IPS DF 6.9 (cell line): ENCODE results near the gene LUZP1.

Experiments used
- DNase-seq: peaks from one replicate; pipeline ENCODE4 v3.0.0-alpha.2; 2013; ENCODE audit warnings: low read depth, low spot score
- H3K27ac ChIP-seq: one replicate; pipeline ENCODE4 v1.5.1; 2013; ENCODE audit warnings: low read length, control low read depth
- H3K27me3 ChIP-seq: 2 replicates; pipeline ENCODE4 v1.6.1; 2013; ENCODE audit warnings: mild to moderate bottlenecking, low read length; ENCODE audit not compliant: control insufficient read depth, insufficient read depth
- H3K36me3 ChIP-seq: 2 replicates; pipeline ENCODE4 v1.6.1; 2013; ENCODE audit warnings: low read length; ENCODE audit not compliant: control insufficient read depth, insufficient read depth
- H3K4me1 ChIP-seq: 2 replicates; pipeline ENCODE4 v1.6.1; 2013; ENCODE audit warnings: low read length; ENCODE audit not compliant: control insufficient read depth, insufficient read depth
- H3K4me3 ChIP-seq: 2 replicates; pipeline ENCODE4 v1.5.1; 2013; ENCODE audit warnings: mild to moderate bottlenecking, low read length
- H3K9me3 ChIP-seq: 2 replicates; pipeline ENCODE4 v1.6.1; 2013; ENCODE audit warnings: low read length, inconsistent platforms; ENCODE audit not compliant: control insufficient read depth, insufficient read depth
- WGBS: extraction: QIAGEN DNeasy Blood & Tissue Kit; methylation state at CpG from one replicate; pipeline ENCODE4 v1.1.7; 2013; ENCODE audit warnings: mixed read lengths, missing lambda C conversion rate; ENCODE audit not compliant: insufficient read length, insufficient coverage; 5-methylcytosine and 5-hydroxymethylcytosine counted together

Gene LUZP1

DNA sequence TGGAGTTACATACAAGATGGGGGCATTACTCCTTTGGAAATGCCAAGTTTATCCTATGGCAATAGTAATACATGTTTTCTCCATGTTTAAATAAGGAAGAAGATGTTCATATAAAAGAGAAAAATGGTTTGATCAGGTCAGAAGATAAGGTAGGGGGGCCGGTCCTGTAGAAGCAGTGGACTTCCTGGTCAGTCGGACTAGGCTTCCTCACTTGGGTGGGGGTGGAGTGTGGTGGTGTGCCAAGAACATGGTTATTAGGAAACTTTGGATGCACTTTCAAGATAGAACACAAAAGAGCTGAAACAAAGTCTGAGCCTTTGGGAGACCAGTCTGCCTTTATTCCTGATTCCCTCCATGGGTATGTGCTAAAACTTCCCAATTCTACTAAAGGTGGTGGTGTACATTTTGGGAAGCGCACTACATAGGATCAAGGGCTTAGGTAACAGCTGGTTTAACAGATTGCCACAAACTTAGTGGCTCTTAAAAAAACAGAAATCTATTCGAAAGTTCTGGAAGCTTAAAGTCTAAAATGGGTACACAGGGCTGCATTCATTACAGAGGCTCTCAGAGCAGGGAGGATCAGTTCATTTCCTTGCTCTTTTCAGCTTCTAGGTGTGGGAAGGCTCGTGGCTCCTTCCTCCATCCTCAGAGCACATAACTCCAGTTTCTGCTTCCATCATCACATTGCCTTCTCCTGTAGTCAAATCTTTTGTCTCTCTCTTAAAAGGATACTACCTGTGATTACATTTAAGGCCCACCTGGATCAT is 84.8 kb downstream of the LUZP1 start:
- Histone ChIP-seq H3K9me3 (no peaks in the 10 kb centered on the region), H3K27me3 (no peaks in the 10 kb centered on the region), H3K4me1 (no peaks in the 10 kb centered on the region), H3K36me3 (peaks cover 29% of the 10 kb centered on the region), H3K27ac (no peak overlapping the region), H3K4me3 (no peak overlapping the region)
- no CpG with 5 or more reads among the region's 5 CpGs for WGBS
- no peak for DNase-seq

DNA sequence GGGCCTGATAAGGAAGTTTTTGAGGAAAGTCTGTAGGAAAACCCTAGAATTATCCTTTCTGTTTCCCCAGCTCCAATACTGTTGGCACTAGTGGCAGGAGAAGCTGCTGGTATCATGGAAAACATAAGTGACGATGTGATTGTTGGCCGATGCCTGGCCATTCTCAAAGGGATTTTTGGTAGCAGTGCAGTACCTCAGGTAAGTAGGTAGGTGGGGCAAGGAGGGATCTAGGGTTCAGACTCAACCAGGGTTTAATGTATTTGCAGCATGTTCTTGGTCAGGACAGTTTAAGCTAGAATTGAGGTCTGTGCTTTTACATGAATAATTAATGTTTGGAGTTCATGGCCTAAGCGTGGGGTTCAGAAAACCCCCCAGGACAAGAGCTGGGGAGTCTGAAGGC is 87.3 kb downstream of the LUZP1 start:
- no peak for DNase-seq
- Histone ChIP-seq H3K27ac (no peak overlapping the region), H3K4me1 (no peaks in the 10 kb centered on the region), H3K9me3 (no peaks in the 10 kb centered on the region), H3K36me3 (peaks cover 29% of the 10 kb centered on the region; the same call in 1 of the 2 replicates), H3K27me3 (no peaks in the 10 kb centered on the region), H3K4me3 (no peak overlapping the region)
- no CpG with 5 or more reads among the region's 3 CpGs for WGBS

DNA sequence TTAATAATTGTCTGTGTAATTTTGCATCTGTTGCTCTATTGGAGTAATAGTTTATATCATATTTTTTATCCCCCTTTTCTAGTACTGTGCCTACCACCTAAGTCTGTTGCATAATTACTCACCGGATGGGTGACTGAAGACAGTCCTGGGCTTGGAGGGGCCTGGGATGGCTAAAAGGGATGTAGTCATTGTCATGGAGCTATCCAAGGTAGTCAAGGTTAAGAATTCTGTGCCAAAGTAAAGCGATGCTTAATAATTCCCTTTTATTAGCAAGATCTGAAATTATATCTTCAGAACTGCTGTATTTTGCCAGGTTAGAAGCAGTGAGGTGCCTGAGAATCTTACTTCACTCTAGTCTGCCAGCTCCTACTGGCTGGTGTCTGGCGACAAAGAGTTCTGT is 87.8 kb downstream of the LUZP1 start:
- no peak for DNase-seq
- H3K4me3 ChIP-seq, result no peak overlapping the region
- WGBS, result no CpG with 5 or more reads among the region's 3 CpGs
- H3K27me3 ChIP-seq, result no peaks in the 10 kb centered on the region
- H3K9me3 ChIP-seq, result no peaks in the 10 kb centered on the region
- no peaks in the 10 kb centered on the region for H3K4me1 ChIP-seq
- no peak overlapping the region for H3K27ac ChIP-seq
- H3K36me3 ChIP-seq, result peaks cover 29% of the 10 kb centered on the region; the same call in 1 of the 2 replicates

DNA sequence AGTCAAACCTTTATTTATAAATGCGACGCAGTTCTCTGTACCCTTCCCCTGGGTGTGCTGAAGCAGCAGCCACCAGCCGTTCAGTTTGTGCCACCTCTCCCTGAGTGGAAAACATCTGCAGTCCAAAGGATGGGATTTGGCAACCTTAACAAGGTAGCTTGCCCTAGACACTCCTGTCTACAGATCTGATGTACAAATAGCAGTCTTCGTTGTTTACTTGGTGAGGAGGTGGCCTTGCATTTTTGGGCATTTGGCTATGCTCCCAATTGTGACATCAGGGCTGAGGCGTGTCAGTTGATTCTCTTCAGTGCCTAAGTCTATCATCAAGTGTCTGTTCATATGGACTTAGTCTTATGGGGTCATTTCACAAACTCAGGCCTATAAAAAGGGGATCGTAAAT is 89.6 kb downstream of the LUZP1 start:
- no peak for DNase-seq
- no CpG with 5 or more reads among the region's 6 CpGs for WGBS
- Histone ChIP-seq H3K27ac (no peak overlapping the region), H3K4me3 (no peak overlapping the region), H3K9me3 (no peaks in the 10 kb centered on the region), H3K4me1 (no peaks in the 10 kb centered on the region), H3K36me3 (peaks cover 27% of the 10 kb centered on the region; the same call in 1 of the 2 replicates), H3K27me3 (no peaks in the 10 kb centered on the region)

DNA sequence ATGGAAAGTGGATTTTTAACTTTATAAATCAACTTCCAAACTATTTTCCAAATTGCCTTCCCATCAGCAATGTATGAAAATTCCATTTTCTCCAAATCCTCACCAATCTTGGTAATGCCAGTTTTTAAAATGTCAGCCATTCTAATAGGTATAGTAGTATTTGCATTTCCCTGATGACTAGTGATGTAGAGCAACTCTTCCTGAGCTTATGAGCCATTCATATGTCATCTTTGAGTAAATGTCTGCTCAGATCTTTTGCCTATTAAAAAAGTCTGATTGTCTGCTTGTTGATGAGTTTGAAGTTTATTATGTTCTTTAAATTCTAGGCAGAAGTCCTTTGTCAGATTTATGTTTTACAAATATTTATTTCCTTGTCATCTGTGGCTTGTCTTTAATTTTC is 94.6 kb downstream of the LUZP1 start:
- H3K36me3 ChIP-seq, result peaks cover 25% of the 10 kb centered on the region; the same call in 1 of the 2 replicates
- no peak overlapping the region for H3K4me3 ChIP-seq
- no peaks in the 10 kb centered on the region for H3K9me3 ChIP-seq
- no peaks in the 10 kb centered on the region for H3K4me1 ChIP-seq
- H3K27me3 ChIP-seq, result no peaks in the 10 kb centered on the region
- no peak overlapping the region for H3K27ac ChIP-seq
- no peak for DNase-seq

DNA sequence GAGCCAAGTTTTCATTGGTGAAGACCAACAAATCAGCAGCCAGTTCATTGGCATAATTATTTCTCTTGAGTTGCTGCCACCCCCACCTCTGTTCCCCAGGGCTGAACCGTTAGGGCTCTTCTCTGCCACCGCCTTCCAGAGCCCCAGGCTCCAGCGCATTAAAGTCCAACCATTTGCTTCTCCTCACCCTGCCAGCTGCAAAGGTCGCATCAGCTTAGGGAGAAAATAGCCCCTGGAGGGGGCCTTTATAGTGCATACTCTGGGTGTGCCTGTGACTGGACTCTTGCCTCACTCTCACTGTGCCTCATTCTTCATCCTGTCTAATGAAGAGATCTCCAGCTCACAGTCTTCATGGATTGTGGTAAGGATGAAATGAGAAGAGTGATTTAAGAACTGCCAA is 99.0 kb downstream of the LUZP1 start:
- H3K27me3 ChIP-seq, result no peaks in the 10 kb centered on the region
- no peaks in the 10 kb centered on the region for H3K9me3 ChIP-seq
- peaks cover 13% of the 10 kb centered on the region; the same call in 1 of the 2 replicates for H3K36me3 ChIP-seq
- H3K4me3 ChIP-seq, result no peak overlapping the region
- WGBS, result no CpG with 5 or more reads among the region's 4 CpGs
- no peak overlapping the region for H3K27ac ChIP-seq
- H3K4me1 ChIP-seq, result no peaks in the 10 kb centered on the region
- DNase-seq, result no peak

DNA sequence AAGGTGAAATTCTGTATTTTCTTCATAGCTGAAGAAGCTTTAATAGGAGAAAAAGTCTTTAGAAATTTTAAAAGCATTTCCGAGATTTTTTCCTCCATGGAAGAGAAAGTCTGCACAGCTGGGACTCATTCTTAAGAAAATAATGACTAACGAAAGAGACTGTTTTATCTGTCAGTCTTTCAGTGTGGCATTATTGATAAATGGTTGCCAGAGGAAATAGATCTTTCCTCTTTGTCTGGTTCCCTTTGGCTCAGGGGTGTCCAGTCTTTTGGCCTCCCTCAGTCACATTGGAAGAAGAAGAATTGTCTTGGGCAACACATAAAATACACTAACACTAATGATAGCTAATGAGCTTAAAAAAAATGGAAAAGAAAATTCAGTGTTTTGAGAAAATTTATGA is 99.5 kb downstream of the LUZP1 start:
- peaks cover 13% of the 10 kb centered on the region; the same call in 1 of the 2 replicates for H3K36me3 ChIP-seq
- no peaks in the 10 kb centered on the region for H3K9me3 ChIP-seq
- no peak overlapping the region for H3K4me3 ChIP-seq
- no CpG with 5 or more reads among the region's 2 CpGs for WGBS
- no peaks in the 10 kb centered on the region for H3K27me3 ChIP-seq
- H3K27ac ChIP-seq, result no peak overlapping the region
- DNase-seq, result no peak
- no peaks in the 10 kb centered on the region for H3K4me1 ChIP-seq

DNA sequence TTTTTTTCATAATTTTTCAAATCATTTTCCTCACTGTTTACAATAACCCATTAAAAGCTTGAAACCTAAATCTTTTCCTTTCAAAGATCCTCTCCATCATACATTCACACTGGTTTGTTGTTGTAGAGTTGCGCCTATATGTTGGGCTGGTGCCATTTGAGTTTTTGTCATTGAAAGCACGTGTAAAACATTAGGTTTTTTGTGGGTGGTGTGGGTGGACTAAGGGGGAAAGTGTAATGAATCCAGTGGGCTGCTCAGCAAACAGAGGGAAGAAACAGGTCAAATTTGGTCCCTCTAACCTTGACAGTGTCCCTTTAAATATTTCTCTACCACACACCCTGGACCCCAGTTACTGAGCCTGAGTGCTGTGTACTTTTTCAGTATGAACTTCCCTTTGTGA is 102.6 kb downstream of the LUZP1 start:
- no CpG with 5 or more reads among the region's 2 CpGs for WGBS
- H3K27ac ChIP-seq, result no peak overlapping the region
- H3K4me1 ChIP-seq, result no peaks in the 10 kb centered on the region
- no peak for DNase-seq
- H3K9me3 ChIP-seq, result no peaks in the 10 kb centered on the region
- H3K4me3 ChIP-seq, result no peak overlapping the region
- H3K36me3 ChIP-seq, result peaks cover 14% of the 10 kb centered on the region; the same call in 1 of the 2 replicates
- no peaks in the 10 kb centered on the region for H3K27me3 ChIP-seq

DNA sequence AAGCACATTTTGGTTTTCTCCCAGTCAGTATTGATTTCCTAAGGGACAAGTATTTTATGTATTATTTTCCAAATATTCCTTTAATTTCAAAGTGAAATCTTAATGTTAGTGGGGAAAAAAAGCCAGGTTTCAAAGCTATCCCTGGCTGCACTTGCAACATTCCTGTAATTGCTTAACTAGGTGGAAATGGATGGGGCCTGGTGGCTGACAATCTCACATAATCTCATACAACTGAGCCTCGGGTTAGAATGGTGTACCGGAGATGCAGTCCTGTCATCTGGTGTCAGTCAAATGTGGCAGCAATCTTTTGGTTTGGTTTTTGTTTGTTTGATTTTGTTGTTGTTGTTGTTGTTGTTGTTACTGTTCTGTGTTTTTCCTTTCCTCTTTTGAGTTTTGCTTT is 103.3 kb downstream of the LUZP1 start:
- H3K9me3 ChIP-seq, result no peaks in the 10 kb centered on the region
- H3K4me3 ChIP-seq, result no peak overlapping the region
- no CpG with 5 or more reads among the region's 2 CpGs for WGBS
- H3K27ac ChIP-seq, result no peak overlapping the region
- no peaks in the 10 kb centered on the region for H3K27me3 ChIP-seq
- H3K4me1 ChIP-seq, result no peaks in the 10 kb centered on the region
- DNase-seq, result no peak
- peaks cover 14% of the 10 kb centered on the region; the same call in 1 of the 2 replicates for H3K36me3 ChIP-seq

DNA sequence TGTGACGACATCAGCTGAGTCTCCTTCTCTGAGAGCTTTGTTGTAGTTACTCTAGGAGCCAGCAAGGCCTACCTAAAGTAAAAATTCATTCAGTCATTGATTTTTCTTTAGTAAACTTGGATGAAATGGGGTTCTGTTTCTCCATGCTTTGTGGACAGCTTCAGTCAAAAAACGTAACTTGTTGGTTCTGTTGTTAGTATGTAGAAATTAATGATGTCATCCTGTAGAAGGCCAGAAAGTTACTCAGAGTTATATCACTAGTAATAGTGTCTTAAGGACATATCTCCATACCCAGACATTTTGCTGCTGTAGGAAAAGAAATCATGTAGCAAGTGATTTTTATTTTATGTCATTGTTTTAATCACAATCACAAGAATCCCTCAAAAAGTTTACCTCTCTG is 106.4 kb downstream of the LUZP1 start:
- Histone ChIP-seq H3K27ac (no peak overlapping the region), H3K4me1 (no peaks in the 10 kb centered on the region), H3K9me3 (no peaks in the 10 kb centered on the region), H3K27me3 (no peaks in the 10 kb centered on the region), H3K36me3 (peaks cover 16% of the 10 kb centered on the region; the same call in 1 of the 2 replicates), H3K4me3 (no peak overlapping the region)
- no peak for DNase-seq
- WGBS, result no CpG with 5 or more reads among the region's 2 CpGs

DNA sequence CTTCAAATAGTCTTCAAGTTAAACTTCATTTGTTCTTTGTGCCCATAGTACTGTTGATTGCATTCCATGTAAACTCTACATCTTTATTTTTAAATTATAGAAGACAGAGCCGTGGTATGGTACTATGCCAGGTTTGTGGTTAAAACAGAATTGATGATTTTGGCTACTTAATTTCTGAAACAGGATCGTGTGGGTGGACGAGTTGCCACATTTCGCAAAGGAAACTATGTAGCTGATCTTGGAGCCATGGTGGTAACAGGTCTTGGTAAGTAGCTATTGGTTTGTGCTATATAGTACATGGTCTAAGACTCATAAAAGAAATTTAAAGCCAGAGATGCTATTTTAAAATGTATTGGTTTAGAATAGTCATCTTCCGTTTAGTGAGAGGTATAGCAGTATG is 111.4 kb downstream of the LUZP1 start:
- H3K27ac ChIP-seq, result no peak overlapping the region
- no CpG with 5 or more reads among the region's 5 CpGs for WGBS
- no peaks in the 10 kb centered on the region for H3K4me1 ChIP-seq
- no peak for DNase-seq
- no peak overlapping the region for H3K4me3 ChIP-seq
- no peaks in the 10 kb centered on the region for H3K9me3 ChIP-seq
- H3K36me3 ChIP-seq, result peaks cover 13% of the 10 kb centered on the region; the same call in 1 of the 2 replicates
- H3K27me3 ChIP-seq, result no peaks in the 10 kb centered on the region
